ENCODE results near the gene SHANK3. TPM values are rescaled to one million over a fixed set of nuclear protein-coding genes. Genes with fewer than 3 reads are reported as not detected.

Gene SHANK3
- total and polyA plus RNA-seq, 2 experiments from 2014 or later: 0.52 to 4.9 TPM

- TF ChIP-seq POLR2AphosphoS5 (IDR thresholded peaks at IDR 0.05; ENCODE audit: low read depth) (no peak), STAT1 (IDR thresholded peaks at IDR 0.05; ENCODE audit: unreplicated experiment) (no peak), ZNF331 (CRISPR knock-in tag; IDR thresholded peaks at IDR 0.05; ENCODE audit: low read depth) (no peak), EZH2 (IDR thresholded peaks at IDR 0.05; ENCODE audit: low read depth, unreplicated experiment) (no peak), ZNF462 (CRISPR knock-in tag; IDR thresholded peaks at IDR 0.05) (no peak), JUNB (IDR thresholded peaks at IDR 0.05; ENCODE audit: unreplicated experiment) (no peak), CTCF (conservative IDR thresholded peaks at IDR 0.05; ENCODE audit: low read depth in 2 of 2) (no peak), EZH2phosphoT487 (IDR thresholded peaks at IDR 0.05; ENCODE audit: unreplicated experiment) (no peak), ETS1 (IDR thresholded peaks at IDR 0.05) (no peak), REST (IDR thresholded peaks at IDR 0.05; ENCODE audit: unreplicated experiment) (no peak), CREB1 (CRISPR knock-in tag; IDR thresholded peaks at IDR 0.05; ENCODE audit: low read depth) (no peak), ZNF114 (CRISPR knock-in tag; IDR thresholded peaks at IDR 0.05) (no peak), NANOG (IDR thresholded peaks at IDR 0.05; ENCODE audit: borderline replicate concordance) (no peak)
- Histone ChIP-seq H3K4me3 (peak overlapping the region; percentile 61), H3K27ac (ENCODE audit: low read depth) (no peak overlapping the region), H3K4me1 (ENCODE audit: insufficient read depth) (no peaks in the 10 kb centered on the region), H3K27me3 (ENCODE audit: insufficient read depth) (peaks cover 30% of the 10 kb centered on the region), H3K9me2 (ENCODE audit: insufficient read depth) (no peaks in the 10 kb centered on the region), H3F3A (replicated peaks; ENCODE audit: low read depth) (0 out of 2 replicates have a peak, but pooled peaks cover 3% of the 10 kb centered on the region), H3K4me2 (peak overlapping the region; percentile 74), H4K20me1 (replicated peaks; ENCODE audit: insufficient read depth) (no peaks in the 10 kb centered on the region; the same call in 1 of the 2 replicates), H2AFZ (no peak overlapping the region), H3K79me2 (replicated peaks; ENCODE audit: insufficient read depth) (no peaks in the 10 kb centered on the region), H3K36me3 (ENCODE audit: insufficient read depth) (no peaks in the 10 kb centered on the region)
- no peak overlapping the region for H3K27ac Mint-ChIP-seq
- ATAC-seq (no peak), DNase-seq (ENCODE audit: low spot score) (no peak)
- H3K36me3 Mint-ChIP-seq (ENCODE audit: low read depth): peaks cover 8% of the 10 kb centered on the region
- H3K4me1 Mint-ChIP-seq: peaks cover 20% of the 10 kb centered on the region
- peaks cover 39% of the 10 kb centered on the region for H3K27me3 Mint-ChIP-seq (ENCODE audit: insufficient read depth, low read depth, poor library complexity)
- H3K9me3 Mint-ChIP-seq: peaks cover 5% of the 10 kb centered on the region; the same call in 2 of the 3 replicates
- H3K4me3 Mint-ChIP-seq: peak overlapping the region; percentile 69
Observed at GRCh38 chr22:50675553-50676179, 3.0 kb downstream of the SHANK3 start.
